ENCODE results near the gene SLC10A3.

The SLC10A3 gene

DNA sequence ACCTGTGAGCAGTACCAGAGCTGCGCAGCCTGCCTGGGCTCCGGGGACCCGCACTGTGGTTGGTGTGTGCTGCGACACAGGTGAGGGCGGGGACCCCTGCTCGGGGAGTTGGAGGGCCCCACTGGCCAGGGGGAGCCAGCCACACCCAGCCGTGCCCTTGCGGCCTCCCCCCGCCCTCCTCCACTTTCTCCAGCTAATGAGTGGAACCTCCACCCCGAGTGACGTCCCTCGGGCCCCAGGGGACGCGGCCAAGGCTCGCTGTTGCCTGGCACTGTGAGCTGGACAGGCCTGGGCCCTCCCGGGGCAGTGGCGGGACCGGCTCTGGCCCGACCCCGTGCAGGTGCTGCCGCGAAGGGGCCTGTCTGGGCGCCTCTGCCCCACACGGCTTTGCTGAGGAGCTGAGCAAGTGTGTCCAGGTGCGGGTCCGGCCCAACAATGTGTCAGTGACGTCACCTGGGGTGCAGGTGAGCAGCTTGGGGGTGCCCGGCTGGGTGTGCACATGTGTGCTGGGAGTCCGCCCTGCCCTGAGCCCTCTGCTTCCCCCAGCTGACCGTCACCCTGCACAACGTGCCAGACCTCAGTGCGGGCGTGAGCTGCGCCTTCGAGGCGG, 26.7 kb downstream of the SLC10A3 start:
- DNase-seq (ENCODE audit: low spot score): no peak

DNA sequence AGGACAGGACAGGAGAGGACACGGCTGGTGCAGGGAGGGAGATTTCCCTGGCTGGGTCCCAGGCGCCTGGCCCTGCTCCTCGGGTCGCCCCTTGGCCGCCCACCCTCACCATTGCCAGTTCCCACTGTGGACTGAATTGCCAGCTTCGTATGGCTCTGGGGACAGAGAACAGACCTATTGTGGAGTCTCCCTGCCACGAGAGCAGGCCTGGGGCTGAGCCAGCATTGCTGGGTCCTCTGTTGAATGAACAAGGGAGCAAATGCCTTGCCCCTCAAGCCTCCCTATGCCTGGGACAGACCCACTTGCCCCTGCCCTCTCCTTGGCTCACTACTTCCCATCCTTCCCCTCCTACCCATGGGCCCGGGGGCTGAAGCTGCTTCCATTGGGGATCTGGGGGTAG, 28.0 kb downstream of the SLC10A3 start:
- peak; percentile 37 for DNase-seq (ENCODE audit: low spot score)

DNA sequence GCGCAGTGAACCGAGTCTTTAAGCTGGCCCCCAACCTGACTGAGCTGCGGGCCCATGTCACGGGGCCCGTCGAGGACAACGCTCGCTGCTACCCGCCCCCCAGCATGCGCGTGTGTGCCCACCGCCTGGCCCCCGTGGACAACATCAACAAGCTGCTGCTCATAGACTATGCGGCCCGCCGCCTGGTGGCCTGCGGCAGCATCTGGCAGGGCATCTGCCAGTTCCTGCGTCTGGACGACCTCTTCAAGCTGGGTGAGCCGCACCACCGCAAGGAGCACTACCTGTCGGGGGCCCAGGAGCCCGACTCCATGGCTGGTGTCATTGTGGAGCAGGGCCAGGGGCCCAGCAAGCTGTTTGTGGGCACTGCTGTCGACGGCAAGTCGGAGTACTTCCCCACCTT, 30.1 kb downstream of the SLC10A3 start:
- no peak for DNase-seq (ENCODE audit: low spot score)

- no peak for DNase-seq (ENCODE audit: low spot score)
Observed at GRCh38 chrX:154459832-154460231, 30.6 kb downstream of the SLC10A3 start.

GRCh38 chrX:154458954-154459778, 31.3 kb downstream of the SLC10A3 start:
- peak; percentile 32 for DNase-seq (ENCODE audit: low spot score)

- DNase-seq (ENCODE audit: low spot score): peak; percentile 9
Observed at GRCh38 chrX:154458116-154458953, 32.1 kb downstream of the SLC10A3 start, which contains the start of gene PLXNA3. Gene PLXNA3, plus strand, starts transcription at chrX:154458281. Its CDS starts 1,903 bp downstream, at chrX:154460184.

DNA sequence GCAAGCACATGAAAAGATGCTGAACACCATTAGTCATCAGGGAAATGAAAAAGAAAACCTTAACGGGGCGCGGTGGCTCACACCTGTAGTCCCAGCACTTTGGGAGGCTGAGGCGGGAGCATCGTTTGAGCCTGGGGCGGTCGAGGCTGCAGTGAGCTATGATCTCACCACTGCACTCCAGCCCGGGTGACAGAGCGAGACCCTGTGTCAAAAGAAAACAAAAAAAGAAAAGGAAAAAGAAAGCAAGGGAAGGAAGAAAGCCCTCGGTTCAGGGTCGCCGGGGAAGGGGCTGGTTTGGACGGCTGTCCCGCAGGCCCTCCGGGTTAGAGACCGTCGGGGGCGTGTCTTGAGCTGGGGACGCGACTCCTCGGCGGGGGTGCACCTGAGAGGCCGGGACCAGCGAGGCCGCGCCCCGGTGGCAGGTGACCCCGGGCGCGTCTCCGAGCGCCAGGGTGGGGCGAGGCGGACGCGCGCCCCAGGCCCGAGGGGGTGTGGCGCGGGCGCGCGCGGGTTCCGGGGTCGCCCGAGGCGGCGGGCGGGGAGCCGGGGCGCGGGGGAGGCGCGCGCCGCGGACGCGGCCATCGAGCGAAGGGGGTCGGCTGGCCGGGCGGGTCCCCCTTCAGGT, 32.8 kb downstream of the SLC10A3 start:
- peak; percentile 15 for DNase-seq (ENCODE audit: low spot score)

GRCh38 chrX:154452823-154453222, 37.6 kb downstream of the SLC10A3 start:
- DNase-seq (ENCODE audit: low spot score): peak; percentile 52

GRCh38 chrX:154450312-154450711, 40.1 kb downstream of the SLC10A3 start:
- peak; percentile 36 for DNase-seq (ENCODE audit: low spot score)

GRCh38 chrX:154449618-154450017, 40.8 kb downstream of the SLC10A3 start:
- DNase-seq (ENCODE audit: low spot score): no peak

GRCh38 chrX:154448484-154448883, 41.9 kb downstream of the SLC10A3 start:
- no peak for DNase-seq (ENCODE audit: low spot score)

GRCh38 chrX:154446430-154446829, 44.0 kb downstream of the SLC10A3 start:
- DNase-seq (ENCODE audit: low spot score): no peak

DNA sequence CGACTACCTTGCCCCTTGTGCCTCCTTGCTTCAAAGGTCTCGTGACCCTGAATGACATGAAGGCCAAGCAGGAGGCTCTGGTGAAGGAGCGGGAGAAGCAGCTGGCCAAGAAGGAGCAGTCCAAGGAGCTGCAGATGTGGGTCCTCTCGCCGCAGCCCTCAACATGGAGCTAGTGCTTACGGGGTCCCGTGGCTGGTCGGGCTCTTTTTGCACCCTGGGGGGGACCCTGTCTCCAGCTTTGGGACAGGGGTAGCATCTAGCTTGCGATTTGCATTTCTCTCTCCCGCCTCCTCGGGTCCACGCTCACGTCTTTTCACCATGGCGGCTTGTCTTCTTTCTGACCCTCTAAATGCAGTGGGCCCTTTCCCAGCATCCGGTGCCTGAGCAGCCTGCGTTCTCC, 44.7 kb downstream of the SLC10A3 start:
- DNase-seq (ENCODE audit: low spot score): no peak

DNA sequence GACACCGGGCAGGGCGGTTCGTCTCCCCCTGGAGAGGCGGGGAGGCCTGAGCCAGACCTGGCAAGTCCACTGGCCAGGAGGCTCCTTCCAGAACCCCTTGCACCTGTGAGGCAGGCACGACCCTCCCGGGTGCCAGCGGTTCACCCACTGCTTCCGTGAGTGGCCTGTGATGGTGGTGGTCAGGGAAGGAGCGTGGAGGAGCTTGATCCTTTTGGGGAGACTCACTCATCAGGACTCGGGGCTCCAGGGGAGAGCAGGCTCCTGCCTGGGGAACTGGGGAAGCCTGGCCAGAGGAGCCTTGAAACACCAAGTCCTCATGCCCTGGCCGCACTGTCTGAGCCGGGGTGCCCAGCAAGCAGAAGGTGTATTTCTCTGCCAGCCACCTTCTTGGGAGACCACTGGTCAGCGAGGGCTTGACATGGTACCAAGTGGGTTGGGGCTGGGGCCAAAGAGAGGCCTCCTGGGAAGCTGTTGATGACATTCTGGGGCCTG, 45.6 kb downstream of the SLC10A3 start:
- DNase-seq (ENCODE audit: low spot score): no peak

DNA sequence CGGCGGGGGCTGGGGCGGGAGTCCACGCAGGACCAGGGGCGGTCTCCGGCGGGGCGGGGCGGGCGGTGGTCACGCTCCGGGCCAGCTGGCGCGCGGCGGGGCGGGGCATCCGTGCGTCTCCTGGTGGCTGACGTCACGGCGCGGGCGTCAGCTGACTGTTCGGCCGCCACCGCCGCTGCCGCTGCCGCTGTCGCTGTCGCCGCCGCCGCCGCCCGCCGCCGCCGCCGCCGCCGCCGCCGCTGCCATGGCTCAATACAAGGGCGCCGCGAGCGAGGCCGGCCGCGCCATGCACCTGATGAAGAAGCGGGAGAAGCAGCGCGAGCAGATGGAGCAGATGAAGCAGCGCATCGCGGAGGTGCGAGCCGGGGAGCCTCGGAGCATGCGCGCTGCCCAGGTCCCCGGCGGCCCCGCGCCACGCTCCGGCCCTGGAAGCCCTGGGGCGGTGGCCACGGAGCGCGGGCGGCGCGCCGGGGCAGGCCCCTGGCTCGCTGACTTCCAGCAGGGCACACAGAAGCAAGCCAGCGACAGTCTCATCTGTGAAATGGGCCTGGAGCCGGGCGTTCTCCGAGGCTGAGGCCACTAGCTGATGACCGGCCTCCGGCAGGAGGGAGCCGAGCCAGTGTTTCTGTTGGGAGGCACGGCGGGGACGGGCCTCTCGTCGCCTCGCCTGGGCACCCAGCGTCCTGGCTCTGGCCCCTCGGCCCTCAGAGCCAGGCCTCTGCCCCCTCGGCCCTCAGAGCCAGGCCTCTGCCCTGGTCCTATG, 46.3 kb downstream of the SLC10A3 start, which contains the start of gene FAM50A:
Gene FAM50A (plus strand): TSS at position 150 of the 763 bp plus-strand sequence. CDS start 95 bp downstream, at position 245.
- DNase-seq (ENCODE audit: low spot score): peak; percentile 84

- no peak for DNase-seq (ENCODE audit: low spot score)
Observed at GRCh38 chrX:154443479-154443910, 46.9 kb downstream of the SLC10A3 start.

DNA sequence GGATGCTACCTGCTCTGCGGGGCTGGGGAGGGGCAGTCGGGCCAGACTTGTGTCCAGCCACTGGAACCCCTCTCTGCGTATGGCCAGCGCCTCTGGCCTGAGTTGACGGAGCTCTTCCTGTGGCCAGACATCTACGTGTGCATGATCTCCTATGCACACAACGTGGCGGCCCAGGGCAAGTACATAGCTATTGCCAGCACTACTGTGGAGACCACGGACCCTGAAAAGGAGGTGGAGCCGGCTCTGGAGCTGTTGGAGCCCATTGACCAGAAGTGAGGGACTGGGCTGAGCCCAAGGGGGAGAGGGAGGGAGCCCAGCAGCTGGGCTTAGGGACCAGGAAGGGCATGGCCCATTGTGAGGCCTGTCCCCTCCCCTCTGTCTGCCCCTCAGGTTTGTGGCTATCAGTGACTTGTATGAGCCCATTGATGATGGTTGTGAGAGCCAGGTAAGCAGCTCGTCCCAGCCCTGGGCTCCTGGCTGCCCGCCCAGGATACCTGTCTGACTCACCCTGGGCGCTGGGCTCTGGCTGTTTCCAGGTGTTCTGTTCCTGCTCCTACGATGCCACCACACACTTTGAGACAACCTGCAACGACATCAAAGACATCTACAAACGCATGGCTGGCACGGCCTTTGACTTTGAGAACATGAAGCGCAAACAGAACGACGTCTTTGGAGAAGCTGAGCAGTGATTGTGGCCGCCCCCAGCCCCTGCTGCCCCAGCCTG, 48.3 kb downstream of the SLC10A3 start:
- no peak for DNase-seq (ENCODE audit: low spot score)

DNA sequence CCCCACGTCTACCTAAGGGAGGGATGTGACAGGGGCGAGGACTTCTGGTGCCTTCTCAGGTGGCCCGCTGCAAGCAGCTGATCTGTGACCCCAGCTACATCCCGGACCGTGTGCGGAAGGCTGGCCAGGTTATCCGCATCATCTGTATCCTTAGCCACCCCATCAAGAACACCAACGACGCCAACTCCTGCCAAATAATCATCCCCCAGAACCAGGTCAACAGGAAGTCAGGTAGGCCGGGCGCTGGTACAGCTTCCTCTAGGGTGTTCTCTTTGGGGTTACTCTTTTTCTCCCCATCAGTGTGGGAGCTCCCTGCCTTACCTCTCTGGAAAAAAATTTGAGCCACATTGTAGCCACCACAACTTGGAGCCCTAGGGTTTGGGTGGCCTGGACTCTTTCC, 48.9 kb downstream of the SLC10A3 start:
- no peak for DNase-seq (ENCODE audit: low spot score)

GRCh38 chrX:154440623-154441357, 49.6 kb downstream of the SLC10A3 start:
- no peak for DNase-seq (ENCODE audit: low spot score)

- DNase-seq (ENCODE audit: low spot score): no peak
Observed at GRCh38 chrX:154439841-154440240, 50.6 kb downstream of the SLC10A3 start.

All from Ammon's horn (tissue), 1 donor.